IPS-15b (cell line): ENCODE data around the gene SH3BP1.
"Not testable (repeated sequence)": the region's sequence is repeated elsewhere in the genome, so short reads cannot be mapped to it uniquely, and the experiment has no call there.

Experiments
- H3K27me3 ChIP-seq: one replicate; pipeline ENCODE4 v1.6.1; 2013; ENCODE audit warnings: low read length; ENCODE audit not compliant: control insufficient read depth, insufficient read depth
- H3K36me3 ChIP-seq: one replicate; pipeline ENCODE4 v1.6.1; 2013; ENCODE audit warnings: low read length; ENCODE audit not compliant: control insufficient read depth, insufficient read depth
- H3K4me1 ChIP-seq: one replicate; pipeline ENCODE4 v1.6.1; 2013; ENCODE audit warnings: mild to moderate bottlenecking, low read length; ENCODE audit not compliant: control insufficient read depth, insufficient read depth
- H3K4me3 ChIP-seq: one replicate; pipeline ENCODE4 v1.5.1; 2013; ENCODE audit warnings: low read depth, low read length
- H3K9ac ChIP-seq: one replicate; pipeline ENCODE4 v1.6.1; 2013; ENCODE audit warnings: low read depth, mild to moderate bottlenecking, low read length
- H3K9me3 ChIP-seq: one replicate; pipeline ENCODE4 v1.6.1; 2013; ENCODE audit warnings: mild to moderate bottlenecking, low read length; ENCODE audit not compliant: control insufficient read depth, insufficient read depth

The SH3BP1 gene

DNA sequence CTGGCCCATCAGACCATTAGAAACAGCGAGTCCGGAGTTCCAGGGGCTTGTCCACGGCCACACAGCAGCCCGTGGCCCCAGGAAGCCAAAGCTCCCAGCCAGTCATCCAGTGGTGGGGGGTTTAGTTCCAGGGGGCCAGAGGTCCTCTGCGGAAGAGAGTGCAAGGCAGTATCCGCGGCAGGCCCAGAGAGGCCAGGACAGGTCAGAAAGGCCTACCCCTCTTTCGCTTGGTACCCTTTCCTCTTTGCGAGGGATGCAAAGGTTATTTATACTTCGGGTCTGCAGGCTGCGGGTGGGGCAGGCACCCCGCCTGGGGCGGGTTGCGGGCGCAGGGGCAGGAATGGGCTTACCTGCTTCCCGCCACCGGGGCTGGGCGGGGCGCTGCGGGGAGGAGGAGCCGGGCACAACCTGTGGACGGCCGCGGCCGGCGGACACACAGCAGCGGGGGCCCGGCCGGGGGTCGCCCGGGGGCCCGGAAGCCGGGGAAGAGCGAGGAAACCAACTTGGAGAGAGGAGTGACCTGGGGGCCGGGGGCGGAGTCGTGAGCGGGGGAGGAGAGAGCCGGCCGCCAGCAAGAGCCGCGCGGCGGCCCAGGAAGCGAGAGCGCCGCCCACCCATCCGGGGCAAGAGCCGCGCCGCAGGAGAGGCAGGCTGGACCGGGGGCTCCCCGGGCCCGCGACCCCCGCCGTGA lies at the start of gene SH3BP1:
Gene SH3BP1, plus strand, starts transcription at position 600 of the 691 bp plus-strand sequence. CDS start 119 bp downstream, outside the sequence.
- Histone ChIP-seq H3K4me3 (peak within 1 kb of the TSS; percentile 88), H3K9me3 (no peaks in the 10 kb centered on the region), H3K27me3 (no peaks in the 10 kb centered on the region), H3K4me1 (peaks cover 16% of the 10 kb centered on the region), H3K36me3 (peaks cover 13% of the 10 kb centered on the region), H3K9ac (peak within 1 kb of the TSS; percentile 70)

GRCh38 chr22:37591081-37591480 lies 48.4 kb upstream of the SH3BP1 start:
- not testable (repeated sequence) for H3K36me3 ChIP-seq, H3K4me1 ChIP-seq, H3K4me3 ChIP-seq, H3K9me3 ChIP-seq, H3K27me3 ChIP-seq, H3K9ac ChIP-seq

- peak overlapping the region; percentile 24 for H3K4me3 ChIP-seq
- peaks cover 2% of the 10 kb centered on the region for H3K4me1 ChIP-seq
- no peaks in the 10 kb centered on the region for H3K27me3 ChIP-seq
- H3K9me3 ChIP-seq, result no peaks in the 10 kb centered on the region
- no peak overlapping the region for H3K9ac ChIP-seq
- no peaks in the 10 kb centered on the region for H3K36me3 ChIP-seq
Observed at GRCh38 chr22:37591823-37592404, 47.6 kb upstream of the SH3BP1 start.

DNA sequence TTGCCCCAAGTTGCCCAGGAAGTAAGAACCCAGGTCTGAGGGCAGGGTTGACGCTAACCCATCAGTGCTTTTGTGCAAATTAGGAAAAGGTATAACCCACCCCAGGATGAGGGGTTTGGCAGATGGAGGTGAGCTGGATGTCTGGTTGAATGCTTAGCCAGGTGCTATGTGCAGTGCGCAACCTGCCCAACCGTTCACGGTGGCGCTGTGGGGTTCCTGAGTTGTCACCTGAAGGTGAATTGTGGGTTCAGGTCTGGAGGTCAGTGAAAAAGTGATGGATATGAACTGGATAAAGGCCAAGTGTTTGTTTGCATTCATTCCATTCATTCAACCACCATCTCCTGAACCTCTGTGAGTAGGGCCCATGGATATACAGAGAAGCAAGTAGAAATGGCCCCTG lies 45.2 kb upstream of the SH3BP1 start:
- H3K4me3 ChIP-seq, result no peak overlapping the region
- no peak overlapping the region for H3K9ac ChIP-seq
- peaks cover 2% of the 10 kb centered on the region for H3K4me1 ChIP-seq
- no peaks in the 10 kb centered on the region for H3K36me3 ChIP-seq
- no peaks in the 10 kb centered on the region for H3K9me3 ChIP-seq
- H3K27me3 ChIP-seq, result no peaks in the 10 kb centered on the region

- Histone ChIP-seq H3K36me3 (no peaks in the 10 kb centered on the region), H3K9ac (no peak overlapping the region), H3K4me1 (peaks cover 8% of the 10 kb centered on the region), H3K9me3 (no peaks in the 10 kb centered on the region), H3K27me3 (no peaks in the 10 kb centered on the region), H3K4me3 (no peak overlapping the region)
Observed at GRCh38 chr22:37599153-37599552, 40.3 kb upstream of the SH3BP1 start.

DNA sequence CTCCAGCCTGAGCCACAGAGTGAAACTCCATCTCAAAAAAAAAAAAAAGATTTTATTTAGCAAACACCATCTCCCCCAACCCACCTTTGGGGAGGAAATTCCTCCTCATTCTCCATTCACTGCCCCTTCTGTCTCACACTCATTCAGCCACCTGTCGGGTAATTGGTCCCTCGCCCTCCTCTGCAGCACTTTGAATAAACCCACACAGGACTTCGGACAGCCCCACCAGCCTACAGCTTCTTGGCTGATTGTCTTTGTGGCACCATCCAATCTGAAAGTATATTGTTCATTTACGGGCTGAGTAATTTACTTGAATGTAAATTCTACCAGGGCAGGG lies 38.3 kb upstream of the SH3BP1 start:
- peak overlapping the region; percentile 26 for H3K9ac ChIP-seq
- H3K4me1 ChIP-seq, result peaks cover 8% of the 10 kb centered on the region
- H3K36me3 ChIP-seq, result no peaks in the 10 kb centered on the region
- no peaks in the 10 kb centered on the region for H3K27me3 ChIP-seq
- H3K9me3 ChIP-seq, result no peaks in the 10 kb centered on the region
- H3K4me3 ChIP-seq, result peak overlapping the region; percentile 28

DNA sequence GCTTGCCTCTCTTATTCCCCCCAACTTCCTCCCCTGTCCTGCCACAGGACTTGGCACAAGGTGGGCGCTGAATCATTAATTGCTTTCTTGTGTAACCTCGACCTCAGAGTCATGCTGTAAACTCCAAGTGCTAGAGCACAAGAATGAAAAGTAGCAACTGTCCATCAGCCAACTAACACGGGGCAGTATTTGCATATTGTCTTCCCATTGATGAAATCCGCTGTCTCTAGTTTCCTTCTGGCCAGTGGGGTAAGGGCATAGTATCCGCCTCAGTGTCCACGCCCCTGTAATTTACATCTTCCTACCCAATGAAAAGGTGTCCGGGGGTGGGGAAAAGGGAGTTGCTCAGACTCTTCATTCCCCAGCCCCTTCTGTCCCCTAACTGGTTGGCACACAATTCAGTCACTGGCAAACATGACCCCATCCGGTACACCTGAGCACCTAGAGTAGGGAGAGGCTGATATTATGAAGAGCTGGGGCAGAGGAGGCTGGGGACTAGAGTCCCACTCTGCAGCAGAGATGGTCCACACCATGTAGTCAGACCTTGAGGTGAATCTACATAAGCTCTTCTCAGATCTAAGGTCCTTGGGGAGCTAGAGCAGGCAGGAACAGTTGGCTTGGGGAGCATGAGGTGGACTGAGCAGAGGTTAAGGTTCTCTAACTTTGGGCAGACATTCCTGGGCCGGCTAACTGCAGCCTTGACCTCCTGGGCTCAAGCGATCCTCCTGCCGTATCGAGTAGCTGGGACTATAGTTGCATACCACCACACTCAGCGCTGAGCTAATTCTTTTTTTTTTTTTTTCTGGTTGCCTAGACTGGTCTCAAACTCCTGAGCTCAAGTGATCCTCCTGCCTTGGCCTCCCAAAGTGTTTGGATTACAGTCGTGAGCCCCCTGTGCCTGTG lies 37.7 kb upstream of the SH3BP1 start:
- Histone ChIP-seq H3K9me3 (no peaks in the 10 kb centered on the region), H3K27me3 (no peaks in the 10 kb centered on the region), H3K9ac (peak overlapping the region; percentile 47), H3K36me3 (no peaks in the 10 kb centered on the region), H3K4me1 (peaks cover 8% of the 10 kb centered on the region), H3K4me3 (peak overlapping the region; percentile 39)

DNA sequence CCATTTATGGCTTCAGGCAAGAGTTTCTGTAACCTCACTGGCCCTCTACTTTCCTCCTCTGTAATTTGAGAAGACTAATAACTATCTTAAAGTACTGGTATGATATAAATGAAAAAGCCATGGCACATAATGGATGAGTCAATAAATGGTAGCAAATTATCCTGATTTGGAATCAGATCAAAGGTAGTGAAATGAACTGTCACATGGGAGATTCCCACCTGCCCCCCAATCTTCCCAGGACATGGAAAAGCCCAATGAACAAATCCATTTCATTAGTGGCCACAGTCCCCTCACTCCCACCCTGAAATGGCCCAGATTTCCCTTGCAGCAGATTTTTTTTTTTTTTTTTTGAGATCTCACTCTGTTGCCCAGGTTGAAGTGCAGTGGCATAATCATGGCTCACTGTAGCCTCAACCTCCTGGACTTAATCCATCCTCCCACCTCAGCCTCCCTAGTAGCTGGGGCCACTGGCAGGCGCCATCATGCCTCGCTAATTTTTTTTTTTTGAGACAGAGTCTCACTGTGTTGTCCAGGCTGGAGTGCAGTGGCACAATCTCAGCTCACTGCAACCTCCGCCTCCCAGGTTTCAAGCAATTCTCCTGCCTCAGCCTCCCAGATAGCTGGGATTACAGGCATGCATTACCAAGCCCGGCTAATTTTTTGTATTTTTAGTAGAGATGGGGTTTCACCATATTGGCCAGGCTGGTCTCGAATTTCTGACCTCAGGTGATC lies 36.8 kb upstream of the SH3BP1 start:
- H3K9ac ChIP-seq, H3K36me3 ChIP-seq, H3K4me1 ChIP-seq, H3K9me3 ChIP-seq, H3K27me3 ChIP-seq, H3K4me3 ChIP-seq: not testable (repeated sequence)

DNA sequence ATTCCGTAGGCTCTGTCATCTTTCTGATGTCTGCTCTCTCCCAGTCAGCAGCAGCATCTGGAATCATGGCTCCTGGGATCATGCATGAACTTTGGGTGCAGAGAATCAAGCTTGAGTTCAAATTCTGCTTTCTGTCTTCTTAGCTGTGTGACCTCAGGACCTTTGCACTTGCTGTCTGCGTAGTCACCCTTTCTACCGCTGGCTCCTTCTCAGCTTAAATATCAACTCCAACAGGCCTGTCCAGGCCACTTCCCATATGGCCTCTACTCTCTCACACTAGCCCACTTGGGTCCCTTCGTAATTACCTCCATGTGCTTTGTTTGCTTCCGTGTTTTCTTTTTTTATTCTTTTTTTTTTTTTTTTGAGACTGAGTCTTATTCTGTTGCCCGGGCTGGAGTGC lies 35.4 kb upstream of the SH3BP1 start:
- no peaks in the 10 kb centered on the region for H3K9me3 ChIP-seq

GRCh38 chr22:37604875-37605274 lies 34.6 kb upstream of the SH3BP1 start:
- H3K4me1 ChIP-seq, result peaks cover 8% of the 10 kb centered on the region
- no peaks in the 10 kb centered on the region for H3K36me3 ChIP-seq
- H3K27me3 ChIP-seq, result no peaks in the 10 kb centered on the region
- no peaks in the 10 kb centered on the region for H3K9me3 ChIP-seq
- no peak overlapping the region for H3K9ac ChIP-seq
- no peak overlapping the region for H3K4me3 ChIP-seq

More for the DNA sequence above, 35.4 kb upstream of the SH3BP1 start:
- Histone ChIP-seq H3K36me3 (no peaks in the 10 kb centered on the region), H3K9ac (no peak overlapping the region), H3K27me3 (no peaks in the 10 kb centered on the region), H3K4me3 (no peak overlapping the region), H3K4me1 (peaks cover 8% of the 10 kb centered on the region)
